ENCODE results near the gene ARFGAP1.

DNA sequence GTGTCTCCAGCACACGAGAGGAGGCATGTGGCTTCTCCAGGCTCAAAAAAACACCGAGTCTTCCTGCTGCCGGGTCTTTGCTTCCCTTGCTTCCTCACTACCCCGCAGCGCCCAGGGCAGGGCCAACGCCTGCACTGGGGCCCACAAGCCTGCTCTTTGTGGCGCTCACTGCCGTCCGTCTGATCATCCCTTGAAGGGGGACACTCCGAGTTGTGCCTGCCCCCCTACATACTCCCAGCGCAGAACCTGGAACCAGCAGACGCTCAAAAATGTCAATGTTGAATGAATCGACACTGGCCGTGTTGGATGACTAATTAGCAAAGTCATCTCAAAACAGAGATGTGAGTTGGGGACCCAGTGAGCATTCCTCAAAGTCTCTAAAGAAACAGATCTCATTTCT, 8.1 kb upstream of the ARFGAP1 start:
- TF ChIP-seq, protein P1, sequence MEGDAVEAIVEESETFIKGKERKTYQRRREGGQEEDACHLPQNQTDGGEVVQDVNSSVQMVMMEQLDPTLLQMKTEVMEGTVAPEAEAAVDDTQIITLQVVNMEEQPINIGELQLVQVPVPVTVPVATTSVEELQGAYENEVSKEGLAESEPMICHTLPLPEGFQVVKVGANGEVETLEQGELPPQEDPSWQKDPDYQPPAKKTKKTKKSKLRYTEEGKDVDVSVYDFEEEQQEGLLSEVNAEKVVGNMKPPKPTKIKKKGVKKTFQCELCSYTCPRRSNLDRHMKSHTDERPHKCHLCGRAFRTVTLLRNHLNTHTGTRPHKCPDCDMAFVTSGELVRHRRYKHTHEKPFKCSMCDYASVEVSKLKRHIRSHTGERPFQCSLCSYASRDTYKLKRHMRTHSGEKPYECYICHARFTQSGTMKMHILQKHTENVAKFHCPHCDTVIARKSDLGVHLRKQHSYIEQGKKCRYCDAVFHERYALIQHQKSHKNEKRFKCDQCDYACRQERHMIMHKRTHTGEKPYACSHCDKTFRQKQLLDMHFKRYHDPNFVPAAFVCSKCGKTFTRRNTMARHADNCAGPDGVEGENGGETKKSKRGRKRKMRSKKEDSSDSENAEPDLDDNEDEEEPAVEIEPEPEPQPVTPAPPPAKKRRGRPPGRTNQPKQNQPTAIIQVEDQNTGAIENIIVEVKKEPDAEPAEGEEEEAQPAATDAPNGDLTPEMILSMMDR (optimal IDR thresholded peaks at IDR 0.05 in 1 of 3, IDR thresholded peaks at IDR 0.05 in 1 of 3, conservative IDR thresholded peaks at IDR 0.05 in 1 of 3; ENCODE audit: extremely low read depth in 1 of 3, insufficient read depth in 2 of 3, low read length in 3 of 3) = no peak
- TF ChIP-seq EZH2 (IDR thresholded peaks at IDR 0.05; ENCODE audit: low read length) = no peak
